ENCODE results near the gene VPS37C. TPM values are rescaled to one million over a fixed set of nuclear protein-coding genes. Genes with fewer than 3 reads are reported as not detected.

Gene VPS37C
- total RNA-seq, 1 experiment from 2014 or later = 24.0 TPM

- no peaks in the 10 kb centered on the region for H3K27me3 ChIP-seq (ENCODE audit: control insufficient read depth, insufficient read depth, low read length)
- ATAC-seq = no peak
- H3K36me3 ChIP-seq (ENCODE audit: control insufficient read depth, insufficient read depth, low read length) = no peaks in the 10 kb centered on the region
- TF ChIP-seq, protein P1, sequence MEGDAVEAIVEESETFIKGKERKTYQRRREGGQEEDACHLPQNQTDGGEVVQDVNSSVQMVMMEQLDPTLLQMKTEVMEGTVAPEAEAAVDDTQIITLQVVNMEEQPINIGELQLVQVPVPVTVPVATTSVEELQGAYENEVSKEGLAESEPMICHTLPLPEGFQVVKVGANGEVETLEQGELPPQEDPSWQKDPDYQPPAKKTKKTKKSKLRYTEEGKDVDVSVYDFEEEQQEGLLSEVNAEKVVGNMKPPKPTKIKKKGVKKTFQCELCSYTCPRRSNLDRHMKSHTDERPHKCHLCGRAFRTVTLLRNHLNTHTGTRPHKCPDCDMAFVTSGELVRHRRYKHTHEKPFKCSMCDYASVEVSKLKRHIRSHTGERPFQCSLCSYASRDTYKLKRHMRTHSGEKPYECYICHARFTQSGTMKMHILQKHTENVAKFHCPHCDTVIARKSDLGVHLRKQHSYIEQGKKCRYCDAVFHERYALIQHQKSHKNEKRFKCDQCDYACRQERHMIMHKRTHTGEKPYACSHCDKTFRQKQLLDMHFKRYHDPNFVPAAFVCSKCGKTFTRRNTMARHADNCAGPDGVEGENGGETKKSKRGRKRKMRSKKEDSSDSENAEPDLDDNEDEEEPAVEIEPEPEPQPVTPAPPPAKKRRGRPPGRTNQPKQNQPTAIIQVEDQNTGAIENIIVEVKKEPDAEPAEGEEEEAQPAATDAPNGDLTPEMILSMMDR (IDR thresholded peaks at IDR 0.05) = no peak
- TF ChIP-seq REST (IDR thresholded peaks at IDR 0.05; ENCODE audit: insufficient read depth in 1 of 2, low read depth in 2 of 2, low read length in 1 of 2) (no peak), TCF7L2 (IDR thresholded peaks at IDR 0.05; ENCODE audit: low read depth, low read length) (no peak)
- ChIA-PET CTCF (no interaction called here), POLR2A (no interaction called here)
- H3K9me3 ChIP-seq (ENCODE audit: control insufficient read depth, insufficient read depth, low read depth, low read length) = no peaks in the 10 kb centered on the region
- no peak overlapping the region for H3K27ac ChIP-seq (ENCODE audit: low read length)
- H3K4me3 ChIP-seq (ENCODE audit: low read depth in 2 of 2, low read length in 2 of 2) = no peak overlapping the region
- no peak for DNase-seq (ENCODE audit: low read depth, low spot score)
- in situ Hi-C loops (cut with HindIII; ENCODE audit: low pct_unique_long_range_greater_than_20kb, low sequenced_read_pairs) = no loop called here
- intact Hi-C loops (cut with micrococcal nuclease; ENCODE audit: unreplicated experiment) = no loop called here
- no TSS peak for BruUV-seq (replicated peaks)
- H3K4me1 ChIP-seq (ENCODE audit: control insufficient read depth, insufficient read depth, low read length) = no peaks in the 10 kb centered on the region
Measured at GRCh38 chr11:61107888-61108287, 53.3 kb downstream of the VPS37C start.

DNA sequence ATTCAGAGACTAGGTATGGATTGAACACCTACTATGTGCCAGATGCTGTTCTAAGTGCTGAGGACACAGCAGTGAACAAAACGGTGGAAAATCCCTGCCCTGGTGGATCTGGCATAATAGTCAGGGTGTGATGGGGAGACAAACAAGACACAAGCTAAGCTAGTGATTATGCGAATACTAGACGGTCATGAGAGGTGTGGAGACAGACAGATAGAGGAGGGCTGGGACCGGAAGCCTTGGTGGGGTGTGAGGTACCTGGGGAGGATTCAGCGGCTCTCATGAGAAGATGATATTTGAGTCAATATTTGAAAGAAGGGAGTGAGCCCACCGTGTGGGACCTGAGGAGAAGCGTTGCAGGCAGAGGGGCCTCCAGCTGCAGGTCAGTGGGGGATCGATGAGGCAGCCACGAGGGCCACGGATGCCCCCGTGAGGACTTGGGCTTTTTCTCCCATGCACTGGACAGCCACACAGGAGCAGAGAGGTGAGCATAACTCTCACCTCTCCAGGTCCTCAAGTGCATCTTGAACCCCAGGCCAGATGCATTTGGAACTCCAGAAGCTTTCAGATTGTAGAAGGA, 54.2 kb downstream of the VPS37C start:
- intact Hi-C loops (cut with micrococcal nuclease; ENCODE audit: unreplicated experiment) = no loop called here
- BruUV-seq (replicated peaks) = no TSS peak
- H3K4me3 ChIP-seq (ENCODE audit: low read depth in 2 of 2, low read length in 2 of 2) = no peak overlapping the region
- ChIA-PET POLR2A (no interaction called here), CTCF (no interaction called here)
- TF ChIP-seq REST (IDR thresholded peaks at IDR 0.05; ENCODE audit: insufficient read depth in 1 of 2, low read depth in 2 of 2, low read length in 1 of 2) (no peak), TCF7L2 (IDR thresholded peaks at IDR 0.05; ENCODE audit: low read depth, low read length) (no peak), POLR2AphosphoS5 (IDR thresholded peaks at IDR 0.05; ENCODE audit: low read depth, low read length) (no peak), SIN3A (IDR thresholded peaks at IDR 0.05; ENCODE audit: borderline replicate concordance, insufficient read depth, low read depth, low read length) (no peak)
- TF ChIP-seq, protein P1 (IDR thresholded peaks at IDR 0.05) = no peak
- no peak overlapping the region for H3K27ac ChIP-seq (ENCODE audit: low read length)
- DNase-seq (ENCODE audit: low read depth, low spot score) = no peak
- no peaks in the 10 kb centered on the region for H3K9me3 ChIP-seq (ENCODE audit: control insufficient read depth, insufficient read depth, low read depth, low read length)
- in situ Hi-C loops (cut with HindIII; ENCODE audit: low pct_unique_long_range_greater_than_20kb, low sequenced_read_pairs) = no loop called here
- no peak for ATAC-seq
- no peaks in the 10 kb centered on the region for H3K4me1 ChIP-seq (ENCODE audit: control insufficient read depth, insufficient read depth, low read length)
- no peaks in the 10 kb centered on the region for H3K36me3 ChIP-seq (ENCODE audit: control insufficient read depth, insufficient read depth, low read length)
- H3K27me3 ChIP-seq (ENCODE audit: control insufficient read depth, insufficient read depth, low read length) = no peaks in the 10 kb centered on the region
